OCI-LY1 (cell line): ENCODE results near the gene MTOR.

Experiments
- H2AFZ ChIP-seq: fragments of 200-600 bp; sonication (generic), shearing (Covaris generic); 2 replicates; pipeline ENCODE4 v1.6.0; 2014; ENCODE audit warnings: antibody characterized with exemption, mild to moderate bottlenecking, low read length
- H3F3A ChIP-seq: fragments of 200-600 bp; sonication (generic), shearing (Covaris generic); 2 replicates; pipeline ENCODE4 v1.6.0; 2014; ENCODE audit warnings: mild to moderate bottlenecking, antibody characterized with exemption, low read length, moderate library complexity; ENCODE audit not compliant: insufficient read depth
- H3K27ac ChIP-seq: fragments of 200-600 bp; sonication (generic); 2 replicates; pipeline ENCODE4 v1.5.1; 2014; ENCODE audit warnings: low read length, mixed run types, mild to moderate bottlenecking, low read depth; ENCODE audit not compliant: poor library complexity, severe bottlenecking
- H3K27me3 ChIP-seq: fragments of 200-600 bp; sonication (generic); 2 replicates; pipeline ENCODE4 v1.6.0; 2014; ENCODE audit warnings: antibody characterized with exemption, mild to moderate bottlenecking, low read length, moderate library complexity; ENCODE audit not compliant: insufficient read depth
- H3K36me3 ChIP-seq: fragments of 200-600 bp; sonication (generic); 2 replicates; pipeline ENCODE4 v1.6.1; 2014; ENCODE audit warnings: mild to moderate bottlenecking, antibody characterized with exemption, low read length, moderate library complexity, mixed read lengths; ENCODE audit not compliant: insufficient read depth
- H3K4me1 ChIP-seq: fragments of 200-600 bp; sonication (generic); 2 replicates; pipeline ENCODE4 v1.5.1; 2014; ENCODE audit warnings: mild to moderate bottlenecking, low read length, moderate library complexity; ENCODE audit not compliant: insufficient read depth, severe bottlenecking
- H3K4me2 ChIP-seq: fragments of 200-600 bp; sonication (generic), shearing (Covaris generic); 2 replicates; pipeline ENCODE4 v1.6.1; 2014; ENCODE audit warnings: low read length
- H3K4me3 ChIP-seq: fragments of 200-600 bp; sonication (generic); 2 replicates; pipeline ENCODE4 v1.5.1; 2014; ENCODE audit warnings: low read length, low read depth, mild to moderate bottlenecking, mixed read lengths; ENCODE audit not compliant: poor library complexity, severe bottlenecking
- H3K79me2 ChIP-seq: fragments of 200-600 bp; shearing (Covaris generic); 2 replicates; pipeline ENCODE4 v1.6.1; 2016; ENCODE audit warnings: mixed run types, low read length, mixed read lengths; ENCODE audit not compliant: insufficient read depth
- H3K9ac ChIP-seq: fragments of 200-600 bp; sonication (generic), shearing (Covaris generic); 2 replicates; pipeline ENCODE4 v1.6.1; 2014; ENCODE audit warnings: mild to moderate bottlenecking, low read length, mixed read lengths
- H3K9me2 ChIP-seq: fragments of 200-600 bp; sonication (generic), shearing (Covaris generic); 2 replicates; pipeline ENCODE4 v1.6.1; 2014; ENCODE audit warnings: low read depth, mild to moderate bottlenecking, low read length, mixed read lengths
- H3K9me3 ChIP-seq: fragments of 200-600 bp; shearing (Covaris generic); 2 replicates; pipeline ENCODE4 v1.6.1; 2014; ENCODE audit warnings: low read length, mixed read lengths
- H4K20me1 ChIP-seq: fragments of 200-600 bp; sonication (generic), shearing (Covaris generic); 2 replicates; pipeline ENCODE4 v1.6.0; 2016; ENCODE audit warnings: mild to moderate bottlenecking, low read length; ENCODE audit not compliant: insufficient read depth
- CTCF ChIP-seq: fragments of 200-600 bp; sonication (generic), shearing (Covaris generic); IDR thresholded peaks from 2 replicates; pipeline ENCODE4 v1.5.1; 2017; ENCODE audit warnings: mild to moderate bottlenecking, antibody characterized with exemption, low read length, moderate library complexity, mixed read lengths
- EZH2 ChIP-seq: fragments of 200-600 bp; sonication (generic), shearing (Covaris generic); IDR thresholded peaks from 2 replicates; pipeline ENCODE4 v1.8.0; 2017; ENCODE audit warnings: borderline replicate concordance, mixed run types, mild to moderate bottlenecking, antibody characterized with exemption, low read length, moderate library complexity, mixed read lengths

The MTOR gene

GRCh38 chr1:11216074-11216473 is 46.3 kb downstream of the MTOR start:
- H3F3A ChIP-seq, result no peaks in the 10 kb centered on the region
- TF ChIP-seq EZH2, result no peak
- no peak for TF ChIP-seq CTCF
- H3K27ac ChIP-seq, result no peak overlapping the region
- H3K36me3 ChIP-seq, result peaks cover 87% of the 10 kb centered on the region
- no peaks in the 10 kb centered on the region for H3K27me3 ChIP-seq
- no peak overlapping the region for H3K4me3 ChIP-seq
- no peaks in the 10 kb centered on the region for H3K4me1 ChIP-seq
- H2AFZ ChIP-seq, result no peak overlapping the region
- H3K4me2 ChIP-seq, result no peak overlapping the region
- no peaks in the 10 kb centered on the region for H3K79me2 ChIP-seq
- H4K20me1 ChIP-seq, result no peaks in the 10 kb centered on the region
- no peaks in the 10 kb centered on the region for H3K9me2 ChIP-seq
- H3K9ac ChIP-seq, result no peak overlapping the region
- H3K9me3 ChIP-seq, result no peaks in the 10 kb centered on the region

DNA sequence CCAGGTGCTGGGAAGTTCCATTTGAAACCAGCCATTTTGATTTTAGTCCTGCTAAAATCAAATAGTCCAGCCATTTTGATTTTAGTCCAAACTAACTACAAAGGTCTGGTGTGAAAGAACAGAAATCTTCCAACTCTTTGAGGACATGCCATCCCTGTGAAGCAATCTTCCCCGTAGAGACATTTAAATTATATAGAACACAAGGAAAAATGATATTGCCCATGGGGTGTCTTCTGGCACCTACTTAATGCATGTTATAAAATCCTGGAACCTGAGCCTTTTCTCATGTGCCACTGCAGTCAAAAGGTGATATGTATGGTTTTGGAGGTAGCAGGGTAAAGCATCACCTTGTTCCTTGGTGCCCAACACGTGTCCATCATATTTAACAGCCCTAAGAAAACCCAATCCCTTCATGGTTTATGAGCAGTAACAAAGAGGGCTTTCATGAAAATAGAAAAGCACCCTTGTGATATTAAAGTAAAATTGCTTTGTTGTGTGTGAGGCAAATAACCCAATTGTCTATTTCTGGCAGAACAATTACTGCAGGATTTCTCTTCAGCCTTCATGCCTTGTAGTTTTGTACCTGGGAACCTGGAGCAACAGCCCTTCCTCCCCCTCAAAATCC is 46.9 kb downstream of the MTOR start:
- H3K27ac ChIP-seq, result no peak overlapping the region

DNA sequence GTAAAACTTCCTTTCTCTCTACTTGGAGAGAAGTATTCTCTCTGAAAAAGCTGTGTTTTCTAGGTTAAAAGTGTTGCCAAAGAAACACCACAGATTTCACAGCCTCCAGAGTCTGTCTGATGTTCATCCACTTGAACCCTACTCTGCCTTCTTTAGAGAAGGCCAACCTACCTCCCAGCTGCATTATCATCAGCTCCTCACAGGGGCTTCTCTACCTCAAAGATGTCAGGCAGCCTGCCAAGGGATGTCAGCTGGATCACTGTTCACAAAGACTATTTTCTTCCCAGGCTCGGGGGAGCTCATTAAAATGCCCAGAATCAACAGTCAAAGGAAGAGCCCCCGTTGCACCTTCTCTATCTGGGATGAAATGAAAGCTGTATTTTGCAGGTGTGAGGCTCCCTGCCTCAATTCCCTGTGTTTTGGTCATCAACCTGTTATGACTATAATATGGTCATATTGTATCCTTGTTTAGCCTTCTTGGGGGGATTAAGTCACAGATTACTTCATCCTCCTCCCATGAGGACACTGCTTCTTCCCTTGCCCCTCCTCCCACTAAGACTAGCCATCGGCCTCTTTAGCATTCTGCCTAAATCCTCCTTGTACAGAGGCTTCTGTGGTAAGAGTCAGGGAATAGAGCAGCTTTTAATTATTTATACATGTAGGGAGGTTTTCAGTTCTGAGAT is 47.5 kb downstream of the MTOR start:
- no peaks in the 10 kb centered on the region for H3K9me3 ChIP-seq
- H3K79me2 ChIP-seq, result no peaks in the 10 kb centered on the region
- no peaks in the 10 kb centered on the region for H3K9me2 ChIP-seq
- no peaks in the 10 kb centered on the region for H3F3A ChIP-seq
- no peaks in the 10 kb centered on the region for H3K4me1 ChIP-seq
- H3K27ac ChIP-seq, result no peak overlapping the region
- H2AFZ ChIP-seq, result no peak overlapping the region
- no peak overlapping the region for H3K4me3 ChIP-seq
- H3K36me3 ChIP-seq, result peaks cover 92% of the 10 kb centered on the region
- H3K4me2 ChIP-seq, result no peak overlapping the region
- TF ChIP-seq CTCF (no peak), EZH2 (no peak)
- no peak overlapping the region for H3K9ac ChIP-seq
- H4K20me1 ChIP-seq, result no peaks in the 10 kb centered on the region
- H3K27me3 ChIP-seq, result no peaks in the 10 kb centered on the region

More for the DNA sequence above, 46.9 kb downstream of the MTOR start:
- no peak overlapping the region for H3K4me3 ChIP-seq
- H3F3A ChIP-seq, result no peaks in the 10 kb centered on the region
- no peaks in the 10 kb centered on the region for H3K9me3 ChIP-seq
- H3K4me2 ChIP-seq, result no peak overlapping the region
- TF ChIP-seq EZH2, result no peak
- TF ChIP-seq CTCF, result no peak
- H3K4me1 ChIP-seq, result no peaks in the 10 kb centered on the region
- H3K27me3 ChIP-seq, result no peaks in the 10 kb centered on the region
- no peaks in the 10 kb centered on the region for H3K79me2 ChIP-seq
- H2AFZ ChIP-seq, result no peak overlapping the region
- H4K20me1 ChIP-seq, result no peaks in the 10 kb centered on the region
- H3K9ac ChIP-seq, result no peak overlapping the region
- no peaks in the 10 kb centered on the region for H3K9me2 ChIP-seq
- H3K36me3 ChIP-seq, result peaks cover 87% of the 10 kb centered on the region
